SIG-M5 (cell line): ENCODE data around the gene CSPG4.
"Not testable (repeated sequence)": the region's sequence is repeated elsewhere in the genome, so short reads cannot be mapped to it uniquely, and the experiment has no call there.

ENCODE experiments used
- DNase-seq: peaks from one replicate; lab custom pipeline; 2025; lab: John Stamatoyannopoulos, UW

The CSPG4 gene

GRCh38 chr15:75703440-75704262 is 9.0 kb downstream of the CSPG4 start:
- not testable (repeated sequence) for DNase-seq

- no peak for DNase-seq
Observed at GRCh38 chr15:75702436-75702835, 10.2 kb downstream of the CSPG4 start.

GRCh38 chr15:75701071-75702003 is 11.3 kb downstream of the CSPG4 start:
- not testable (repeated sequence) for DNase-seq

GRCh38 chr15:75699961-75700874 is 12.4 kb downstream of the CSPG4 start:
- DNase-seq = not testable (repeated sequence)

- DNase-seq = not testable (repeated sequence)
Observed at GRCh38 chr15:75699517-75699916, 13.1 kb downstream of the CSPG4 start.

GRCh38 chr15:75697974-75698747 is 14.5 kb downstream of the CSPG4 start:
- DNase-seq = not testable (repeated sequence)

- DNase-seq = no peak
Observed at GRCh38 chr15:75697523-75697922, 15.1 kb downstream of the CSPG4 start.

GRCh38 chr15:75696854-75697259 is 15.8 kb downstream of the CSPG4 start:
- DNase-seq = no peak

- no peak for DNase-seq
Observed at GRCh38 chr15:75696311-75696720, 16.3 kb downstream of the CSPG4 start.

- DNase-seq = no peak
Observed at GRCh38 chr15:75695634-75696310, 16.9 kb downstream of the CSPG4 start.

- no peak for DNase-seq
Observed at GRCh38 chr15:75695220-75695619, 17.4 kb downstream of the CSPG4 start.

GRCh38 chr15:75694241-75695182 is 18.1 kb downstream of the CSPG4 start:
- DNase-seq = no peak

GRCh38 chr15:75693501-75694240 is 19.0 kb downstream of the CSPG4 start:
- DNase-seq = no peak

- DNase-seq = not testable (repeated sequence)
Observed at GRCh38 chr15:75693028-75693427, 19.6 kb downstream of the CSPG4 start.

- not testable (repeated sequence) for DNase-seq
Observed at GRCh38 chr15:75692311-75692710, 20.3 kb downstream of the CSPG4 start.

GRCh38 chr15:75689429-75689828 is 23.2 kb downstream of the CSPG4 start:
- not testable (repeated sequence) for DNase-seq

- DNase-seq = no peak
Observed at GRCh38 chr15:75688831-75689230, 23.8 kb downstream of the CSPG4 start.

- no peak for DNase-seq
Observed at GRCh38 chr15:75688278-75688557, 24.4 kb downstream of the CSPG4 start.
